ENCODE results near the gene PSEN2. TPM values are rescaled to one million over a fixed set of nuclear protein-coding genes. Genes with fewer than 3 reads are reported as not detected.

The PSEN2 gene
- total RNA-seq, 1 experiment from 2014 or later = 17.4 TPM

- Histone ChIP-seq H3K27me3 (ENCODE audit: insufficient read depth, low read length) (peaks cover 3% of the 10 kb centered on the region; the same call in 1 of the 2 replicates), H3K14ac (ENCODE audit: insufficient read depth, low read length) (no peak overlapping the region), H2AFZ (ENCODE audit: low read length) (no peak overlapping the region), H2BK15ac (ENCODE audit: low read depth, low read length) (no peak overlapping the region), H3K9ac (ENCODE audit: extremely low read depth, insufficient read length, low read length) (no peak overlapping the region), H2BK5ac (ENCODE audit: insufficient read length, low read length) (no peak overlapping the region), H4K91ac (ENCODE audit: insufficient read length, low read depth, low read length) (no peak overlapping the region), H4K5ac (ENCODE audit: insufficient read length, low read depth, low read length) (no peak overlapping the region), H2BK12ac (ENCODE audit: insufficient read length, low read depth, low read length) (no peak overlapping the region), H3K4me2 (ENCODE audit: insufficient read depth, insufficient read length, low read length) (peak overlapping the region; percentile 1), H3K23ac (ENCODE audit: insufficient read length, low read depth, low read length) (no peak overlapping the region), H3K79me2 (ENCODE audit: insufficient read depth, low read length) (no peaks in the 10 kb centered on the region), H2AK5ac (ENCODE audit: insufficient read length, low read length) (no peak overlapping the region), H4K20me1 (ENCODE audit: control insufficient read depth, insufficient read depth, insufficient read length) (no peaks in the 10 kb centered on the region), H3T11ph (ENCODE audit: low read length) (no peak overlapping the region), H3K4ac (ENCODE audit: low read depth, low read length) (no peak overlapping the region), H3K18ac (ENCODE audit: insufficient read length, low read depth, low read length) (no peak overlapping the region), H3K27ac (ENCODE audit: insufficient read length, low read depth, low read length) (no peak overlapping the region), H3K4me1 (ENCODE audit: insufficient read depth, low read length) (peaks cover 6% of the 10 kb centered on the region; the same call in 1 of the 2 replicates), H3K9me3 (ENCODE audit: control insufficient read depth, low read depth, low read length) (no peaks in the 10 kb centered on the region), H2BK20ac (ENCODE audit: low read depth, low read length, poor library complexity, severe bottlenecking) (no peak overlapping the region), H3K23me2 (ENCODE audit: insufficient read length, low read depth, low read length, poor library complexity, severe bottlenecking) (peaks cover 8% of the 10 kb centered on the region), H3K79me1 (ENCODE audit: insufficient read depth, low read depth, low read length, poor library complexity, severe bottlenecking) (no peaks in the 10 kb centered on the region), H4K8ac (replicated peaks; ENCODE audit: insufficient read length, low read depth, low read length) (no peak overlapping the region), H3K56ac (ENCODE audit: insufficient read length, low read depth, low read length) (no peak overlapping the region), H2BK120ac (ENCODE audit: low read depth, low read length, poor library complexity, severe bottlenecking) (no peak overlapping the region)
- no peaks in the 10 kb centered on the region for H3K9me3 Mint-ChIP-seq
- DNase-seq = peak; percentile 54
- WGBS (ENCODE audit: extremely low coverage, insufficient read length, low lambda C conversion rate) = no CpG with 5 or more reads among the region's 11 CpGs
- H3K27ac Mint-ChIP-seq = no peak overlapping the region; a peak in 1 of 7 replicates
- no peak overlapping the region for H3K4me3 Mint-ChIP-seq
- TF ChIP-seq, protein P1, sequence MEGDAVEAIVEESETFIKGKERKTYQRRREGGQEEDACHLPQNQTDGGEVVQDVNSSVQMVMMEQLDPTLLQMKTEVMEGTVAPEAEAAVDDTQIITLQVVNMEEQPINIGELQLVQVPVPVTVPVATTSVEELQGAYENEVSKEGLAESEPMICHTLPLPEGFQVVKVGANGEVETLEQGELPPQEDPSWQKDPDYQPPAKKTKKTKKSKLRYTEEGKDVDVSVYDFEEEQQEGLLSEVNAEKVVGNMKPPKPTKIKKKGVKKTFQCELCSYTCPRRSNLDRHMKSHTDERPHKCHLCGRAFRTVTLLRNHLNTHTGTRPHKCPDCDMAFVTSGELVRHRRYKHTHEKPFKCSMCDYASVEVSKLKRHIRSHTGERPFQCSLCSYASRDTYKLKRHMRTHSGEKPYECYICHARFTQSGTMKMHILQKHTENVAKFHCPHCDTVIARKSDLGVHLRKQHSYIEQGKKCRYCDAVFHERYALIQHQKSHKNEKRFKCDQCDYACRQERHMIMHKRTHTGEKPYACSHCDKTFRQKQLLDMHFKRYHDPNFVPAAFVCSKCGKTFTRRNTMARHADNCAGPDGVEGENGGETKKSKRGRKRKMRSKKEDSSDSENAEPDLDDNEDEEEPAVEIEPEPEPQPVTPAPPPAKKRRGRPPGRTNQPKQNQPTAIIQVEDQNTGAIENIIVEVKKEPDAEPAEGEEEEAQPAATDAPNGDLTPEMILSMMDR (conservative IDR thresholded peaks at IDR 0.05) = no peak
- H3K36me3 Mint-ChIP-seq (ENCODE audit: insufficient read depth in 1 of 3, low read depth in 3 of 3) = peaks cover 0 to 27% (median 19%) of the 10 kb centered on the region in 3 experiments; a peak in 5 of 7 replicates
- peaks cover 10% of the 10 kb centered on the region for H3K27me3 Mint-ChIP-seq (ENCODE audit: low read depth)
- peaks cover 23 to 24% of the 10 kb centered on the region in 2 experiments for H3K4me1 Mint-ChIP-seq
These were observed 5.4 kb downstream of the PSEN2 start for GRCh38 chr1:226875641-226876295.
